OCI-LY3 (cell line): Measurements from ENCODE around the gene MVK.

Experiments used
- H2AFZ ChIP-seq: fragments of 200-600, 300-600 bp; shearing (Covaris generic); 2 replicates; pipeline ENCODE4 v1.6.0; 2014; ENCODE audit warnings: antibody characterized with exemption, low read depth, low read length
- H3K27ac ChIP-seq: fragments of 200-600, 300-600 bp; sonication (generic); 2 replicates; pipeline ENCODE4 v1.5.1; 2014; ENCODE audit warnings: mild to moderate bottlenecking, low read length, moderate library complexity, mixed read lengths
- H3K27me3 ChIP-seq: fragments of 200-600, 300-600 bp; sonication (generic); 2 replicates; pipeline ENCODE4 v1.6.1; 2014; ENCODE audit warnings: low read depth, low read length, mixed read lengths
- H3K36me3 ChIP-seq: fragments of 200-600, 300-600 bp; sonication (generic); replicated peaks from 2 replicates; pipeline ENCODE3; 2014; ENCODE audit warnings: low read depth, low read length, mixed read lengths
- H3K4me1 ChIP-seq: fragments of 300-600, 200-600 bp; sonication (generic); 2 replicates; pipeline ENCODE4 v1.6.1; 2014; ENCODE audit warnings: low read length, mixed read lengths
- H3K4me2 ChIP-seq: fragments of 200-600, 300-600 bp; sonication (generic); 2 replicates; pipeline ENCODE4 v1.6.1; 2014; ENCODE audit warnings: low read length, mixed read lengths
- H3K4me3 ChIP-seq: fragments of 300-600, 200-600 bp; sonication (generic); 2 replicates; pipeline ENCODE4 v1.5.1; 2014; ENCODE audit warnings: antibody characterized with exemption, mild to moderate bottlenecking, low read length, moderate library complexity
- H3K79me2 ChIP-seq: fragments of 300-600, 200-600 bp; shearing (Covaris generic); 2 replicates; pipeline ENCODE4 v1.6.1; 2014; ENCODE audit warnings: mild to moderate bottlenecking, low read length, mixed read lengths
- H3K9ac ChIP-seq: fragments of 300-600, 200-600 bp; shearing (Covaris generic); 2 replicates; pipeline ENCODE4 v1.6.0; 2014; ENCODE audit warnings: mild to moderate bottlenecking, low read length, moderate library complexity
- H3K9me3 ChIP-seq: fragments of 200-600, 300-600 bp; shearing (Covaris generic); 2 replicates; pipeline ENCODE4 v1.6.1; 2014; ENCODE audit warnings: low read length, mixed read lengths; ENCODE audit not compliant: insufficient read depth
- H4K20me1 ChIP-seq: fragments of 200-600, 300-600 bp; sonication (generic); 2 replicates; pipeline ENCODE4 v1.6.1; 2016; ENCODE audit warnings: low read length, mixed read lengths; ENCODE audit not compliant: insufficient read depth
- EZH2phosphoT487 ChIP-seq: fragments of 200-600 bp; shearing (Covaris generic); IDR thresholded peaks from 2 replicates; pipeline ENCODE4 v1.6.1; 2018; ENCODE audit warnings: antibody characterized with exemption, mixed run types, low read depth
- TF ChIP-seq, protein P1 (sequence below): fragments of 200-600, 300-600 bp; sonication (generic); IDR thresholded peaks from 2 replicates; pipeline ENCODE4 v1.5.1; 2014; ENCODE audit warnings: antibody characterized with exemption, low read length, low read depth

The MVK gene

DNA sequence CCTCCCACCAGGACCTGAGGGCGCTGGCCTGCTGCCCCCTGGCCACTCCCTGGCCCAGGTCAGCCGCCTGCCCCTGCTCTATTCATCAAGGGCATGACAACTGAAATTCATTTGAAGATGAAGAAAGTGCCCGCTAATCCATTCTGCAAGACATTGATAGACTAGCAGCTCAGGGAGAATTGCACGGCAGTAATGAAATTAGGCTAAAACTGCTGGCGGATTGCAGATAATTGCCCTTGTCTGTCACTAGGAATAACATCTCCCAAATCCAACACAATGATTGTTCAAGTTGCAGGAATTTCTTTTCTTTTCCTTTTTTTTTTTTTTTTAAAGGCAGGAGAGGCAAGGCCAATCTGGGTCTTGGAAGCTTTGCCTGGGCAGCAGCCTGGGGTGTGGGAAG is 44.5 kb downstream of the MVK start:
- Histone ChIP-seq H3K27ac (no peak overlapping the region), H3K4me3 (no peak overlapping the region), H3K4me2 (no peak overlapping the region), H3K27me3 (peaks cover 29% of the 10 kb centered on the region), H2AFZ (no peak overlapping the region), H3K36me3 (no peaks in the 10 kb centered on the region), H4K20me1 (no peaks in the 10 kb centered on the region), H3K9ac (no peak overlapping the region), H3K79me2 (no peaks in the 10 kb centered on the region), H3K9me3 (no peaks in the 10 kb centered on the region), H3K4me1 (no peaks in the 10 kb centered on the region)
- TF ChIP-seq, protein P1, sequence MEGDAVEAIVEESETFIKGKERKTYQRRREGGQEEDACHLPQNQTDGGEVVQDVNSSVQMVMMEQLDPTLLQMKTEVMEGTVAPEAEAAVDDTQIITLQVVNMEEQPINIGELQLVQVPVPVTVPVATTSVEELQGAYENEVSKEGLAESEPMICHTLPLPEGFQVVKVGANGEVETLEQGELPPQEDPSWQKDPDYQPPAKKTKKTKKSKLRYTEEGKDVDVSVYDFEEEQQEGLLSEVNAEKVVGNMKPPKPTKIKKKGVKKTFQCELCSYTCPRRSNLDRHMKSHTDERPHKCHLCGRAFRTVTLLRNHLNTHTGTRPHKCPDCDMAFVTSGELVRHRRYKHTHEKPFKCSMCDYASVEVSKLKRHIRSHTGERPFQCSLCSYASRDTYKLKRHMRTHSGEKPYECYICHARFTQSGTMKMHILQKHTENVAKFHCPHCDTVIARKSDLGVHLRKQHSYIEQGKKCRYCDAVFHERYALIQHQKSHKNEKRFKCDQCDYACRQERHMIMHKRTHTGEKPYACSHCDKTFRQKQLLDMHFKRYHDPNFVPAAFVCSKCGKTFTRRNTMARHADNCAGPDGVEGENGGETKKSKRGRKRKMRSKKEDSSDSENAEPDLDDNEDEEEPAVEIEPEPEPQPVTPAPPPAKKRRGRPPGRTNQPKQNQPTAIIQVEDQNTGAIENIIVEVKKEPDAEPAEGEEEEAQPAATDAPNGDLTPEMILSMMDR: no peak
- TF ChIP-seq EZH2phosphoT487: no peak

DNA sequence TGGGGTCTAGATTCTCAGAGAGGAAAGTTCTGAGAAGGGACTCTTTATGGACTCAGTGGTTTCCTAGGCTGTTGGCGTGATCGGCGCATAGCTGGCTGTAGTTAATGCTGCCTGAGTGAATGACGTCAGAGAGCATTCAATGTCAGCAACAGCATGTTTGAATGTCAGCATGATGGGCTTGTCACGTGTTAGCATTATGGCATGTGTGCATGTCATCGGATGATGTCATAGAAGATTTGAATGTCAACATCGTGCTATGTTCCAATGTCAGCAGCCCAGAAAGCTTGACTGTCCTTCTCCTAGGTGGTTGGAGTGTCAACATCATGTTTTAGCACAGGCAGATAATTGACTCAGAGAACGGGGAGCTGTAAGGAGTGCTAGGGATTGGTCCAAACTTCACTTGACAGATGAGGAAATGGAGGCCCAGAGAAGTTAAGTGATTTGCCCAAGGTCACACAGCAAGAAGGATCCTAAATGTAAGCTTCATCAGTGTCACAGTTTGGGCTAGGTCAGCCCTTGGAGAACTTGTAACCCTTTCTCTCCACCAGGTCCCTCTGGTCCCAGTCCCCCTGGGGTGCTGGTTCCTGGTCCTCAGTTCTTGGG is 45.5 kb downstream of the MVK start:
- no peak overlapping the region for H3K4me3 ChIP-seq
- peaks cover 29% of the 10 kb centered on the region for H3K27me3 ChIP-seq
- no peaks in the 10 kb centered on the region for H4K20me1 ChIP-seq
- H3K9me3 ChIP-seq: no peaks in the 10 kb centered on the region
- H3K4me1 ChIP-seq: no peaks in the 10 kb centered on the region
- H3K27ac ChIP-seq: no peak overlapping the region
- H3K4me2 ChIP-seq: no peak overlapping the region
- no peaks in the 10 kb centered on the region for H3K79me2 ChIP-seq
- H2AFZ ChIP-seq: no peak overlapping the region
- no peaks in the 10 kb centered on the region for H3K36me3 ChIP-seq
- TF ChIP-seq, protein P1: no peak
- TF ChIP-seq EZH2phosphoT487: no peak
- H3K9ac ChIP-seq: no peak overlapping the region

DNA sequence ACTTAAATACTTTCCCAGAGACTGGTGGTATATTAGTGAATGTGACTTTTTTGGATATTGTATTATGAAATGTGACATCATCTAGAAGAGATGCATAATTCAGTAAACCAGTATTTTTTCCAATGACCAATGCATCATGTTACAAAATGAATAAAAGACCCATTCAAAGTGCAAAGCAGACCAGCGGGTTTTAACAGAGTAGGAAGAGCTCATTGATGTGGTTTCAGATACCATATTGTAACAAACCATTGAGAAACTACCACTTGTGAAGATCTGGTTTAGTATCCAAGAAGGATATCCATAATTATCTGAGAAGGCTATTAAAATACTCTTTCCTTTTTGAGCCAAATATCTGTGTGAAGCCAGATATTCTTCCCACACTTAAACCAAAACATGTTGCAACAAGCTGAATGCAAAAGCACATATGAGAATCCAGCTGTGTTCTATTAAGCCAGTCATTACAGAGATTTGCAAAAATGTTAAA is 47.7 kb downstream of the MVK start:
- TF ChIP-seq, protein P1: no peak
- no peak for TF ChIP-seq EZH2phosphoT487
- Histone ChIP-seq H3K27ac (no peak overlapping the region), H3K4me1 (no peaks in the 10 kb centered on the region), H3K36me3 (no peaks in the 10 kb centered on the region), H3K9ac (no peak overlapping the region), H2AFZ (no peak overlapping the region), H3K79me2 (no peaks in the 10 kb centered on the region), H4K20me1 (no peaks in the 10 kb centered on the region), H3K27me3 (peaks cover 21% of the 10 kb centered on the region), H3K4me3 (no peak overlapping the region), H3K4me2 (no peak overlapping the region), H3K9me3 (no peaks in the 10 kb centered on the region)

DNA sequence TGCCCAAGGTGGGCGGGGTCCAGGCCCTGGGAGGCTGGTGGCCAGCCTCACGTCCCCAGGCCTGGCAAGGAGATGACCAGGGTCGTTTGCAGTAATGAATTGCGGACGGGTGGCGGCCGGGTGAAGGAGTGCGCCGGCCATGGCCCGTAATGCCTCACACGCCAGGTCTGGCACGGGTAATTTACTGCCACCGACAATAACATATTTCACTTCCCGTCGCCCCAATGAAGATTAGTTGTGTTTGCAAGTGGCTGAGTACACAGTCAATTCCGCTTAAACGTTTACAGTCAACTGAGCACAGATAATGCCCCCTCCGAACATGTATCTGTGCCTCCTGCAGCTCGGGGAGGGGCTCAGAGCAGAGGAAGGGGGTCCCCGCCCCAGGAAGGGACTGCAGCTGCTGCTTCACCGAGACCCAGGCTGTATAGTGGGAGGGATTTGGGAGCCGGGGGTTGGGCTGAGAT is 48.3 kb downstream of the MVK start:
- Histone ChIP-seq H3K36me3 (no peaks in the 10 kb centered on the region), H2AFZ (no peak overlapping the region), H3K79me2 (no peaks in the 10 kb centered on the region), H3K4me2 (0 out of 2 replicates have a peak overlapping the region, but pooled peaks have one; percentile 17), H3K4me3 (no peak overlapping the region), H3K27ac (no peak overlapping the region), H4K20me1 (no peaks in the 10 kb centered on the region), H3K9me3 (no peaks in the 10 kb centered on the region), H3K9ac (no peak overlapping the region), H3K4me1 (no peaks in the 10 kb centered on the region), H3K27me3 (peaks cover 14% of the 10 kb centered on the region; the same call in 1 of the 2 replicates)
- TF ChIP-seq EZH2phosphoT487: no peak
- TF ChIP-seq, protein P1: no peak
